ENCODE data around the gene SLC6A3. TPM values are rescaled to one million over a fixed set of nuclear protein-coding genes. Genes with fewer than 3 reads are reported as not detected.

Gene SLC6A3
- polyA plus RNA-seq, 3 donors, result not detected

- no peak overlapping the region for H3K4me2 ChIP-seq (replicated peaks; ENCODE audit: extremely low read depth, low read length, poor library complexity, severe bottlenecking)
- no peak overlapping the region for H3K9ac ChIP-seq (ENCODE audit: insufficient read depth, low read length, poor library complexity, severe bottlenecking)
- no peaks in the 10 kb centered on the region for H3K9me3 ChIP-seq (replicated peaks in 1 of 2; ENCODE audit: control insufficient read depth in 1 of 2, insufficient read depth in 1 of 2, low read length in 2 of 2)
- 85% methylated on average over 27 of the region's 33 CpGs for WGBS (ENCODE audit: insufficient coverage)
- no peaks in the 10 kb centered on the region for H3K27me3 ChIP-seq (ENCODE audit: control insufficient read depth in 2 of 2, insufficient read depth in 2 of 2, low read length in 2 of 2)
- H2AFZ ChIP-seq (ENCODE audit: insufficient read depth, low read depth, low read length, poor library complexity, severe bottlenecking), result no peak overlapping the region
- H3K79me2 ChIP-seq (ENCODE audit: insufficient read depth, low read length), result no peaks in the 10 kb centered on the region
- no peak for DNase-seq
- Mint-ChIP-seq H3K27ac (no peak overlapping the region), H3K36me3 (no peaks in the 10 kb centered on the region), H3K27me3 (ENCODE audit: low read depth in 3 of 3) (peaks cover 7 to 12% (median 9%) of the 10 kb centered on the region in 3 donors), H3K9me3 (peaks cover 0 to 2% (median 0%) of the 10 kb centered on the region in 7 donors), H3K4me3 (no peak overlapping the region), H3K4me1 (no peaks in the 10 kb centered on the region)
- H3K27ac ChIP-seq (ENCODE audit: low read depth in 1 of 2, low read length in 2 of 2), result no peak overlapping the region
- no peak overlapping the region for H3K4me3 ChIP-seq (replicated peaks in 1 of 3; ENCODE audit: low read depth in 2 of 3, low read length in 3 of 3)
- intact Hi-C loops (cut with micrococcal nuclease), result no loop called here
- no peaks in the 10 kb centered on the region for H3K36me3 ChIP-seq (replicated peaks in 1 of 2; ENCODE audit: control insufficient read depth in 1 of 2, insufficient read depth in 2 of 2, low read length in 2 of 2)
- H3K4me1 ChIP-seq (ENCODE audit: control insufficient read depth in 1 of 2, insufficient read depth in 2 of 2, low read length in 2 of 2), result no peaks in the 10 kb centered on the region
- no peaks in the 10 kb centered on the region for H4K20me1 ChIP-seq (ENCODE audit: insufficient read depth, low read length)
- TF ChIP-seq, protein P1, sequence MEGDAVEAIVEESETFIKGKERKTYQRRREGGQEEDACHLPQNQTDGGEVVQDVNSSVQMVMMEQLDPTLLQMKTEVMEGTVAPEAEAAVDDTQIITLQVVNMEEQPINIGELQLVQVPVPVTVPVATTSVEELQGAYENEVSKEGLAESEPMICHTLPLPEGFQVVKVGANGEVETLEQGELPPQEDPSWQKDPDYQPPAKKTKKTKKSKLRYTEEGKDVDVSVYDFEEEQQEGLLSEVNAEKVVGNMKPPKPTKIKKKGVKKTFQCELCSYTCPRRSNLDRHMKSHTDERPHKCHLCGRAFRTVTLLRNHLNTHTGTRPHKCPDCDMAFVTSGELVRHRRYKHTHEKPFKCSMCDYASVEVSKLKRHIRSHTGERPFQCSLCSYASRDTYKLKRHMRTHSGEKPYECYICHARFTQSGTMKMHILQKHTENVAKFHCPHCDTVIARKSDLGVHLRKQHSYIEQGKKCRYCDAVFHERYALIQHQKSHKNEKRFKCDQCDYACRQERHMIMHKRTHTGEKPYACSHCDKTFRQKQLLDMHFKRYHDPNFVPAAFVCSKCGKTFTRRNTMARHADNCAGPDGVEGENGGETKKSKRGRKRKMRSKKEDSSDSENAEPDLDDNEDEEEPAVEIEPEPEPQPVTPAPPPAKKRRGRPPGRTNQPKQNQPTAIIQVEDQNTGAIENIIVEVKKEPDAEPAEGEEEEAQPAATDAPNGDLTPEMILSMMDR (IDR thresholded peaks at IDR 0.05), result no peak
Measured at GRCh38 chr5:1409381-1410110, 35.7 kb downstream of the SLC6A3 start.

DNA sequence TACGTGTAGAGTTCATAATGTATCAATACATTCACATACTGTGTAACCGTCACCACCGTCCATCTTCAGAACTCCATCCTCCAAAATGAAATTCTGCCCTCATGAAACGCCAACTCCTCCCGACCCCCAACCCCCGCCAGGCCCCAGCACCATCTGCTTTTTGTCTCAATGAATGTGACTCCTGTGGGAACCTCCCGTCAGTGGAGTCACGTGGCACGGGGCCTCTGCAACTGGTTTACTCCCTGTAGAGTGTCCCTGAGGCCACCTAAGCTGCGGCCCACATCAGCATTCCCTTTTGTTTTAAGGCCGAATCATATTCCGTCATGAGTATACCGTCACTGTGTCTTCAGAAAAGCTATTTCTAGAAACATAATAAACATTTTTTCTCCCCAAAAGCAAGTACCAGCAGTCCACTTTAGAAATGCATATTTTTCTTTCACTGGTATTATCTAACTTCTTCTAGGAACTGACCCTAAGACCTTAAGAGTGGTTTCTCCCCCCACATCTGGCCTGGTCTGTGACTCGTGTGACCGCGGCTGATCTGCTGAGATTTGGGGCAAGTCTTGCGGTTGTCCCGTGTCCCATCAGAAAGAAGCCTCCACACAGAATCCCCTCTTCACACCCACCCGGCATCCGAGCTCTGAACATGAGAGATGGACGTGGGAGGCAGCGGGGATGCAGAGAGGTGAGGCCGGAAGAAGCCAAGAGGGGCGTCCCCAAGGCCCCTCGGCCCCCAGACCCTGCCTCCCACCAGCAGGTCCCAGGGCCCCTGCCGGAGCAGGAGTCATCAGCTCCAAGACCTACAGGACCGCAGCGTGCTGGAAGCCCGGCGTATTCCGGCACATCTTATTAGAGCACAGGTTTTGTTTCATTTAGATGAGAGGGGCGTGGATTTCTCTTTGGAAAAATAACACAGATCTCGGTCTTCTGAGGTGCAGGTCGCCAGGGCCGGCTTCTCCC, 38.3 kb downstream of the SLC6A3 start:
- no peak overlapping the region for H3K27ac Mint-ChIP-seq
- Histone ChIP-seq H3K4me3 (replicated peaks in 1 of 3; ENCODE audit: low read depth in 2 of 3, low read length in 3 of 3) (no peak overlapping the region), H3K4me1 (ENCODE audit: control insufficient read depth in 1 of 2, insufficient read depth in 2 of 2, low read length in 2 of 2) (no peaks in the 10 kb centered on the region), H3K9ac (ENCODE audit: insufficient read depth, low read length, poor library complexity, severe bottlenecking) (no peak overlapping the region), H2AFZ (ENCODE audit: insufficient read depth, low read depth, low read length, poor library complexity, severe bottlenecking) (no peak overlapping the region), H4K20me1 (ENCODE audit: insufficient read depth, low read length) (no peaks in the 10 kb centered on the region), H3K9me3 (replicated peaks in 1 of 2; ENCODE audit: control insufficient read depth in 1 of 2, insufficient read depth in 1 of 2, low read length in 2 of 2) (no peaks in the 10 kb centered on the region), H3K4me2 (replicated peaks; ENCODE audit: extremely low read depth, low read length, poor library complexity, severe bottlenecking) (no peak overlapping the region), H3K79me2 (ENCODE audit: insufficient read depth, low read length) (no peaks in the 10 kb centered on the region), H3K27me3 (ENCODE audit: control insufficient read depth in 2 of 2, insufficient read depth in 2 of 2, low read length in 2 of 2) (no peaks in the 10 kb centered on the region), H3K36me3 (replicated peaks in 1 of 2; ENCODE audit: control insufficient read depth in 1 of 2, insufficient read depth in 2 of 2, low read length in 2 of 2) (no peaks in the 10 kb centered on the region), H3K27ac (ENCODE audit: low read depth in 1 of 2, low read length in 2 of 2) (no peak overlapping the region)
- DNase-seq, result no peak
- TF ChIP-seq, protein P1 (IDR thresholded peaks at IDR 0.05), result no peak
- H3K4me1 Mint-ChIP-seq, result no peaks in the 10 kb centered on the region
- intact Hi-C loops (cut with micrococcal nuclease), result no loop called here
- H3K9me3 Mint-ChIP-seq, result peaks cover 0 to 2% (median 0%) of the 10 kb centered on the region in 7 donors
- peaks cover 8 to 15% (median 11%) of the 10 kb centered on the region in 3 donors for H3K27me3 Mint-ChIP-seq (ENCODE audit: low read depth in 3 of 3)
- 84% methylated on average over 28 of the region's 35 CpGs for WGBS (ENCODE audit: insufficient coverage)
- no peaks in the 10 kb centered on the region for H3K36me3 Mint-ChIP-seq
- H3K4me3 Mint-ChIP-seq, result no peak overlapping the region
